ENCODE data around the gene DOCK7.

DOCK7 gene

GRCh38 chr1:62717483-62717882 is 29.3 kb upstream of the DOCK7 start:
- no peaks in the 10 kb centered on the region for H3K36me3 ChIP-seq (ENCODE audit: low read length)
- no peak overlapping the region for H3K4me2 ChIP-seq (ENCODE audit: low read depth, low read length, poor library complexity, severe bottlenecking)
- no peak overlapping the region for H2AFZ ChIP-seq (ENCODE audit: low read depth, low read length, severe bottlenecking)
- H4K20me1 ChIP-seq (ENCODE audit: low read depth, low read length), result no peaks in the 10 kb centered on the region
- no peaks in the 10 kb centered on the region for H3F3A ChIP-seq (ENCODE audit: insufficient read depth)
- no peak for TF ChIP-seq CTCF (IDR thresholded peaks at IDR 0.05; ENCODE audit: insufficient read depth, low read length, poor library complexity, severe bottlenecking)
- no peak for TF ChIP-seq EZH2phosphoT487 (conservative IDR thresholded peaks at IDR 0.05; ENCODE audit: low read length)
- H3K9me3 ChIP-seq (ENCODE audit: insufficient read depth, low read length), result no peaks in the 10 kb centered on the region
- H3K9ac ChIP-seq (ENCODE audit: low read length), result no peak overlapping the region
- H3K4me3 ChIP-seq (ENCODE audit: insufficient read depth, low read length, poor library complexity, severe bottlenecking), result no peak overlapping the region
- H3K79me2 ChIP-seq (ENCODE audit: insufficient read depth, low read length), result no peaks in the 10 kb centered on the region
- H3K27ac ChIP-seq (ENCODE audit: low read depth, low read length), result no peak overlapping the region
- no peaks in the 10 kb centered on the region for H3K27me3 ChIP-seq (ENCODE audit: low read length)
- no peaks in the 10 kb centered on the region for H3K9me2 ChIP-seq (replicated peaks; ENCODE audit: insufficient read depth, low read length)

- H3K9me2 ChIP-seq (replicated peaks; ENCODE audit: insufficient read depth, low read length), result no peaks in the 10 kb centered on the region
- H3K27ac ChIP-seq (ENCODE audit: low read depth, low read length), result no peak overlapping the region
- no peaks in the 10 kb centered on the region for H3K27me3 ChIP-seq (ENCODE audit: low read length)
- no peak for TF ChIP-seq EZH2phosphoT487 (conservative IDR thresholded peaks at IDR 0.05; ENCODE audit: low read length)
- no peak for TF ChIP-seq CTCF (IDR thresholded peaks at IDR 0.05; ENCODE audit: insufficient read depth, low read length, poor library complexity, severe bottlenecking)
- H3K36me3 ChIP-seq (ENCODE audit: low read length), result no peaks in the 10 kb centered on the region
- no peak overlapping the region for H3K4me3 ChIP-seq (ENCODE audit: insufficient read depth, low read length, poor library complexity, severe bottlenecking)
- no peak overlapping the region for H2AFZ ChIP-seq (ENCODE audit: low read depth, low read length, severe bottlenecking)
- no peak overlapping the region for H3K9ac ChIP-seq (ENCODE audit: low read length)
- H3K79me2 ChIP-seq (ENCODE audit: insufficient read depth, low read length), result no peaks in the 10 kb centered on the region
- no peaks in the 10 kb centered on the region for H3F3A ChIP-seq (ENCODE audit: insufficient read depth)
- no peak overlapping the region for H3K4me2 ChIP-seq (ENCODE audit: low read depth, low read length, poor library complexity, severe bottlenecking)
- no peaks in the 10 kb centered on the region for H3K9me3 ChIP-seq (ENCODE audit: insufficient read depth, low read length)
- H4K20me1 ChIP-seq (ENCODE audit: low read depth, low read length), result no peaks in the 10 kb centered on the region
Measured at GRCh38 chr1:62716397-62716796, 28.2 kb upstream of the DOCK7 start.

- H3K4me3 ChIP-seq (ENCODE audit: insufficient read depth, low read length, poor library complexity, severe bottlenecking), result no peak overlapping the region
- no peaks in the 10 kb centered on the region for H4K20me1 ChIP-seq (ENCODE audit: low read depth, low read length)
- no peaks in the 10 kb centered on the region for H3K9me2 ChIP-seq (replicated peaks; ENCODE audit: insufficient read depth, low read length)
- no peaks in the 10 kb centered on the region for H3K9me3 ChIP-seq (ENCODE audit: insufficient read depth, low read length)
- H3K27me3 ChIP-seq (ENCODE audit: low read length), result no peaks in the 10 kb centered on the region
- H3F3A ChIP-seq (ENCODE audit: insufficient read depth), result no peaks in the 10 kb centered on the region
- no peak overlapping the region for H2AFZ ChIP-seq (ENCODE audit: low read depth, low read length, severe bottlenecking)
- H3K36me3 ChIP-seq (ENCODE audit: low read length), result no peaks in the 10 kb centered on the region
- TF ChIP-seq EZH2phosphoT487 (conservative IDR thresholded peaks at IDR 0.05; ENCODE audit: low read length), result no peak
- no peak for TF ChIP-seq CTCF (IDR thresholded peaks at IDR 0.05; ENCODE audit: insufficient read depth, low read length, poor library complexity, severe bottlenecking)
- H3K27ac ChIP-seq (ENCODE audit: low read depth, low read length), result no peak overlapping the region
- no peaks in the 10 kb centered on the region for H3K79me2 ChIP-seq (ENCODE audit: insufficient read depth, low read length)
- H3K9ac ChIP-seq (ENCODE audit: low read length), result no peak overlapping the region
- H3K4me2 ChIP-seq (ENCODE audit: low read depth, low read length, poor library complexity, severe bottlenecking), result no peak overlapping the region
Measured at GRCh38 chr1:62712336-62713243, 24.4 kb upstream of the DOCK7 start.

All from SU-DHL-6 (cell line).